ENCODE measurements around the gene USP12.

DNA sequence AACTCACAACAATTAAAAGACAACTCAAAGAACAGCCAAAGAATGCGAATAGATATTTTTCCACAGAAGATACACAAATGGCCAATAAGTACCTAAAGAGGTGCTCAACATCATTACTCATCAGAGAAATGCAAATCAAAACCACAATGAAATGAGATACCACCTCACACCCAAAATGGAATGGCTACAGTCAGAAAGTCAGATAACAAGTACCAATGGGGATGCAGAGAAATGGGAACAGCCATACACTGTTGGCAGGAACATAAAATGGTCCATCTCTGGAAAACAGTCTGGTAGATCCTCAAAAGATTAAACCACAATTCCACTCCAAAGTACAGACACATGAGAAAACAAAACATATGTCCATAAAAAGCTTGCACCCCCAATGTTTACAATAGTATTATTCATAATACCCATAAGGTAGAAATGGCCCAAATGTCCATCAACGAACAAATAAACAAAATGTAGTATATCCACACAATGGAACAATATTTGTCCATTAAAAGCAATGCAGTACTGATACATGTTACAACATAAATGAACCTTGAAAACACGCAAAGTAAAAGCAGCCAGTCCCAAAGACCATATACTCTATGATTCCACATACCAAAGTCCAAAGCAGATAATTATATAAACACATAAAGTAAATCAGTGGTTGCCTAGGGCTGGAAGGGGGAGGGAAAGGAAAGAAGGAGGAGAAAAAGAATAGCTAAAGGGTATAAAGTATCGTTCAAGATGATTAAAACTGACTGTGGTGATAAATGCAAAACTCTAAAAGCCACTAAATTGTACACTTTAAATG is 19.6 kb downstream of the USP12 start:
- TF ChIP-seq, protein P1, sequence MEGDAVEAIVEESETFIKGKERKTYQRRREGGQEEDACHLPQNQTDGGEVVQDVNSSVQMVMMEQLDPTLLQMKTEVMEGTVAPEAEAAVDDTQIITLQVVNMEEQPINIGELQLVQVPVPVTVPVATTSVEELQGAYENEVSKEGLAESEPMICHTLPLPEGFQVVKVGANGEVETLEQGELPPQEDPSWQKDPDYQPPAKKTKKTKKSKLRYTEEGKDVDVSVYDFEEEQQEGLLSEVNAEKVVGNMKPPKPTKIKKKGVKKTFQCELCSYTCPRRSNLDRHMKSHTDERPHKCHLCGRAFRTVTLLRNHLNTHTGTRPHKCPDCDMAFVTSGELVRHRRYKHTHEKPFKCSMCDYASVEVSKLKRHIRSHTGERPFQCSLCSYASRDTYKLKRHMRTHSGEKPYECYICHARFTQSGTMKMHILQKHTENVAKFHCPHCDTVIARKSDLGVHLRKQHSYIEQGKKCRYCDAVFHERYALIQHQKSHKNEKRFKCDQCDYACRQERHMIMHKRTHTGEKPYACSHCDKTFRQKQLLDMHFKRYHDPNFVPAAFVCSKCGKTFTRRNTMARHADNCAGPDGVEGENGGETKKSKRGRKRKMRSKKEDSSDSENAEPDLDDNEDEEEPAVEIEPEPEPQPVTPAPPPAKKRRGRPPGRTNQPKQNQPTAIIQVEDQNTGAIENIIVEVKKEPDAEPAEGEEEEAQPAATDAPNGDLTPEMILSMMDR (IDR thresholded peaks at IDR 0.05; ENCODE audit: low read length): no peak
- TF ChIP-seq EZH2 (IDR thresholded peaks at IDR 0.05; ENCODE audit: borderline replicate concordance, low read length): no peak
